GM12801 (cell line): Measurements from ENCODE around the gene DSCAML1.

Experiments
- TF ChIP-seq, protein P1 (sequence below): IDR thresholded peaks from one replicate; pipeline ENCODE4 v1.5.1; 2011; ENCODE audit warnings: control low read depth; ENCODE audit not compliant: insufficient read length; ENCODE audit errors: extremely low read depth

Gene DSCAML1

DNA sequence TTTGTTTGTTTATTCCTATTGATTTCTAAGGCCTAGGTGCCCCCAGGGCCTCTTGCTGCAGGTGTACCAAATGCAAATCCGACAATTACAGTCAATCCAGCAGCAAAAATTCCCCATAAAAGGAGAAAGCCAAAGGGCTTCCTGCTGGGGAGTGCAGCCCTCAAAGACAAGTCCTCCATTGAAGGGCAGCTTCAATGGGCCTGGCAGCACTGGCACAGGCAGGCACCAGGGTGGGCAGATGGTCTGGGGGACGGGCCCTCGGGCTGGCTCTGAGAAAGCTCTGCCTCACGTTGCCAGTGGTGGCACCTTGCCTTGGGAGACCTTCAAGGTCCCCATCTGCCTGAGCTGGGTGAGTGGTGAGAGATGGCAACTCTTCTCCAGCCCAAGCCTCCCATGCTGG is 128.0 kb downstream of the DSCAML1 start:
- TF ChIP-seq, protein P1, sequence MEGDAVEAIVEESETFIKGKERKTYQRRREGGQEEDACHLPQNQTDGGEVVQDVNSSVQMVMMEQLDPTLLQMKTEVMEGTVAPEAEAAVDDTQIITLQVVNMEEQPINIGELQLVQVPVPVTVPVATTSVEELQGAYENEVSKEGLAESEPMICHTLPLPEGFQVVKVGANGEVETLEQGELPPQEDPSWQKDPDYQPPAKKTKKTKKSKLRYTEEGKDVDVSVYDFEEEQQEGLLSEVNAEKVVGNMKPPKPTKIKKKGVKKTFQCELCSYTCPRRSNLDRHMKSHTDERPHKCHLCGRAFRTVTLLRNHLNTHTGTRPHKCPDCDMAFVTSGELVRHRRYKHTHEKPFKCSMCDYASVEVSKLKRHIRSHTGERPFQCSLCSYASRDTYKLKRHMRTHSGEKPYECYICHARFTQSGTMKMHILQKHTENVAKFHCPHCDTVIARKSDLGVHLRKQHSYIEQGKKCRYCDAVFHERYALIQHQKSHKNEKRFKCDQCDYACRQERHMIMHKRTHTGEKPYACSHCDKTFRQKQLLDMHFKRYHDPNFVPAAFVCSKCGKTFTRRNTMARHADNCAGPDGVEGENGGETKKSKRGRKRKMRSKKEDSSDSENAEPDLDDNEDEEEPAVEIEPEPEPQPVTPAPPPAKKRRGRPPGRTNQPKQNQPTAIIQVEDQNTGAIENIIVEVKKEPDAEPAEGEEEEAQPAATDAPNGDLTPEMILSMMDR = no peak

DNA sequence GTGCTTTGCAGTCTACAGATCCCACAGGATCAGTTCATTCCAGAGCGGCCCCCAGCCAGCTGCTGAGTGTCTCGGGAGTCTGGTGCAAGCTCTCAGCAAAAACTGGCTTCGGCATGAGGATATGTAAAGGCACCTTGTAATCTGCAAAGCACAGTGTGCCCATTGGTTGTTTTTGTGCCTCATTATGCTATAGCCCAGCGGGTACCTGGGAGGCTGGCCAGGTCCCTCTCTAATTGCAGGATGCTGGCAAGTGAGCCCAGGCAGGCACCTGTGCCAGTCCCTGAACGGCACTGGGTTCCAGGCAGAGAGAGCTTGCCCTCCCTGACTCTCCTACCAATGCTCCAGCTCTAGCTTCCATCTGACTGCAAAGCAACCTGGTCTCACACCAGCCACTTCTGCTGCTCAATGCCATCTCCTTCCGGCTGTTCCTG is 128.7 kb downstream of the DSCAML1 start:
- TF ChIP-seq, protein P1 = no peak

DNA sequence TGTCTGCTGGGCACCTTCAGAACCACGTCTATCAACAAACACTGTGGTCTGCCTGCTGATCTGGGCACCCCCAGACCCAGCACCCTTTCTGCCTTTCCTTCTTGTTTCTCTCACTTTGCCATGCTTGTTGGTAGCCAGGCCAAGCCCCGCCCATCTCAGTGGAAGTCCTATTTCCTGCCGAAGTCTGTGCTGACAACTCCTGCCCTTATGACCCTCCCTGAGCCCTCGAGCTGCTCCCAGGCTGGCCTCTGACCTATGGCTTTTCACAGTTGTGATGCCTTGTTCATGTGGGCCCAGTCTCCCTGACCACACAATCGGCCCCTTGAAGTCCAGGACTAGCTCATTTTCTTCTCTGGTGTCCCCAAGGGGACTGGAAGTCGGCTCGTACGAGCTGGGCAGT is 132.1 kb downstream of the DSCAML1 start:
- TF ChIP-seq, protein P1 = no peak

DNA sequence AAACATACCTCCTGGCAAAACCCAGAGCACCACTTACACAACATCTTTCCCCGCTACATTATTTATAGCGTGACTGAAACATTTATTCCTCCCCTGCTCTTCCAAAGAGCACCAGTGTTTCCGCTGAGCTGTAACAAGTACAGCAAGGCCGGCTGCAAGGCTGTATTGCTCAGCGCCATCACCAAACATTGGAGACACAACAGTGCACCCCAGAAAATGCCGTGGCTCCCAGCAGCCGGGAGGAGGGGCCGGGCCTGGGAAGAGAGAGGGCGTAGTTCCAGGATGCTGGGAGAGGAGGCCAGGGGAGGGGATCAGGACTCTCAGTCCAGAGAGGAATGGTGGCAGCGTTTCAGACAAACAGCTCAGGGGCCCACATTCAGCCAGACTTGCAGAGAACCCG is 133.2 kb downstream of the DSCAML1 start:
- TF ChIP-seq, protein P1 = no peak

DNA sequence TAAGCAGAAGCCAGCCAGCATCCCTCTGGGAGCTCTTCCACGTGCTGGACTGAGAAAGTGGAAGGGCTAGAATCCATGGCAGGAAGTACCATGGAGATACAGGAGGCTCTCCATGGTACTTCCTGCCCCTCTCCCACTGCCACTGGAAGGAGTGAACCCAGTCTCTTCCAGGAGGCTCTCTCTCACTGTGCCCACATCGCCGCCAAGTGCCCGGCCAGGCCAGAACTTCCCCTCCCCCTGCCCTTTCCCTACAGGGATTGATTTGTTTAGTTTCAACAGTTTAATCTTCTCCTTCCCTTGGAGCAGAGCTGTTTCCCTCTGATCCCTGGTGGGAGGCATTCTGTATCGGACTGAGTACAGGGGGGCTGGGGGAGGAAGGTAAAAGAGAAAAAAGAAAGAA is 133.6 kb downstream of the DSCAML1 start:
- TF ChIP-seq, protein P1 = no peak

DNA sequence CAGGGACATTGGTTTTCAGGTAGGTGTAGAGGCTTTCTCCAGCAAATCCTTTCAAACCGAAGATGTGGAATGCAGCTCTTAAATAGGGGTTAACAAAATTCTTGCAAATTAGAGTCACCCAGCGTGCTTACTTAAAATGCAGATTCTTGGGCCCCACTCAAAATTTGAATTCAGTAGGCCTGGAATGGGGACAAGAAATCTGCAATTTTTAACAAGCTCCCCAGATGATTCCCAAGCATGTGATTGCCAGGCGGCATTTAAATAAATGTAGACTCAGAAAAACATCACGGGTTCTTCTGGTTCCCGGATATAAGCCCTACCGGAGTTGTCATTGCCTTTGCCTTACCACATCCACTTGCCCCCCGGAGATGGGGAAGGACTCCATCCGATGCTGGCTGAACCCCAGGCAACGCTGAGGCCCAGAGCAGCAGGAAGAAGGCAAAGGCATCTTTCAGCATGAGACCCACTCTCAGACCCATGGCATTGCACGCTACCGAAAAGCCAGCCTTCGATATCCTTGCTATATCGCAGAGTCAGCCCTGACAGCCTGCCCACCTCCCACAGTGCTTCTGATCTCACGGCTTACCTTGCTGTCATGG is 134.2 kb downstream of the DSCAML1 start:
- TF ChIP-seq, protein P1 = no peak

DNA sequence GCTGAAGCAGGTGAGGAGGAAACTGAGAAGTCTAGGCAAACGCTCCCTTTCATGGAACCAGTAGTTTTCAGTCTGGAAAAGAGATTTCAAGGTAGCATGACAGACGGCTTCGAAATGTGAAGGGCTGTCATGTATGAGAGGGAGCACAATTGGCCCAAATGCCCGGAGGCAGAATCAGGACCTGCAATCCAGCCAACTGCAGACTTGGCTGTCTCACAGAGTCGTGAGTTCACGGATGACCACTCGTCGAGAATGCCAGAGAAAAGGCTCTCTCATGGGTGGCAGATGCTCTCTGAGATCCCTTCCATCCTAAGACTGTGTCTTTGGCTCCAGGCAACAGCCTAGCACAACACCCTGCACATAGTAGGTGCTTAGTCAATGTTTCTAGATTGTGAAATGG is 134.8 kb downstream of the DSCAML1 start:
- TF ChIP-seq, protein P1 = no peak
